Stimulated activated CD4-positive, alpha-beta T cell treated with anti-CD3 and anti-CD28 coated beads, Interleukin-12 subunit alpha, Interleukin-12 subunit beta, amount 100 ng/mL, for 4 hours (primary cell): Measurements from ENCODE around the gene EXD3.

Experiments
- DNase-seq: peaks from one replicate; pipeline ENCODE4 v3.0.0-alpha.2; 2020

EXD3 gene

DNA sequence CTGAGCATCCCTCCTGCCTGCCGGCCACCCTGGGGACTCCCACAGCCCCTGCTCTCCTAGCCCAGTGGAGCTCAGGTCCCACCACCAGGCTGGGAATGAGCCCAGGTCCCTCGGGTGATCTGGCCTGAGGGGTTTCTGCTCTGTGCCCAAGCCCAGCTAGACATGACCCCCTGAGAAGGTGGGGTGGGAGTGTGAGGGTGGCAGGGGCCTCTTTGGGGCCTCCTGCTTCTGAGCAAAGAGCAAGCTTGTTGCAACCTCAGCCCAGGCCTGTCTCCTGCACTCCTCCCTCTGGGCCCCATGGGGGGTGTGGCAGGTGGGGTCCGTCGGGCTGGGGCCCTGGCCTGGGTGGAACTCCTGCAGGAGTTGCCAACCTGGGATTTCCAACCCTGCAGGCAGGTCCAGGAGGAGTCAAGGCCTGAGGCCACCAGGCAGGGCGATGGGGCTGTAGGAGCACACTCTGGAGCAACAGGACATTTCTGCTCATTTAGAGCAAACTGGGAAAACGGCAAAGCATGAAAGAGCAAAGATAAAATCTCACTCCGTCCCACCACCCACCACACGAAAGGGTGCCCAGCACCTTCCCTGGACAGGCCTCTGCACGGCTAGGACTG lies 109.5 kb downstream of the EXD3 start:
- no peak for DNase-seq

DNA sequence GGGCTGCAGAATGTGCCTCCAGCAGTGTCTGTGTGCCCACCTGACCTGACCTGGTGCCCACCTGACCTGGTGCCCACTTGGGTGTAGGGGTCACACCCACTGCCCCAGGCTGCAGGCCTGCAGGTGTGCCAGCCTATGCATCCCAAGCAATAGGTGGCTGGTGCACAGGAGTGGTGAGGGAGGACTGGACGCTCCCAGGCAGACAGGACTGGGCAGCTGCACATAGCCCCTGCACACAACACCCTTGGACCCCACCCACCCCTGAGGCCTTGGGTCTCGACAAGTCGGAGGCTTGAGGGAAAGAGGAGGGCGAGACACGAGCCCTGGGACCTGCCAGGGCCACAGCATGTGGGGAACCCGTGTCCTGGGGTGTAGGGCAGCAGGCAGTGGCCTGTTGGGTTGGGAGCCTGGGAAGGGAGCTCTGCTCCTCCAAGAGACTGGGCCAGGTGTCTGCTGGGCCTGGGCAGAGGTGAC lies 110.1 kb downstream of the EXD3 start:
- no peak for DNase-seq

DNA sequence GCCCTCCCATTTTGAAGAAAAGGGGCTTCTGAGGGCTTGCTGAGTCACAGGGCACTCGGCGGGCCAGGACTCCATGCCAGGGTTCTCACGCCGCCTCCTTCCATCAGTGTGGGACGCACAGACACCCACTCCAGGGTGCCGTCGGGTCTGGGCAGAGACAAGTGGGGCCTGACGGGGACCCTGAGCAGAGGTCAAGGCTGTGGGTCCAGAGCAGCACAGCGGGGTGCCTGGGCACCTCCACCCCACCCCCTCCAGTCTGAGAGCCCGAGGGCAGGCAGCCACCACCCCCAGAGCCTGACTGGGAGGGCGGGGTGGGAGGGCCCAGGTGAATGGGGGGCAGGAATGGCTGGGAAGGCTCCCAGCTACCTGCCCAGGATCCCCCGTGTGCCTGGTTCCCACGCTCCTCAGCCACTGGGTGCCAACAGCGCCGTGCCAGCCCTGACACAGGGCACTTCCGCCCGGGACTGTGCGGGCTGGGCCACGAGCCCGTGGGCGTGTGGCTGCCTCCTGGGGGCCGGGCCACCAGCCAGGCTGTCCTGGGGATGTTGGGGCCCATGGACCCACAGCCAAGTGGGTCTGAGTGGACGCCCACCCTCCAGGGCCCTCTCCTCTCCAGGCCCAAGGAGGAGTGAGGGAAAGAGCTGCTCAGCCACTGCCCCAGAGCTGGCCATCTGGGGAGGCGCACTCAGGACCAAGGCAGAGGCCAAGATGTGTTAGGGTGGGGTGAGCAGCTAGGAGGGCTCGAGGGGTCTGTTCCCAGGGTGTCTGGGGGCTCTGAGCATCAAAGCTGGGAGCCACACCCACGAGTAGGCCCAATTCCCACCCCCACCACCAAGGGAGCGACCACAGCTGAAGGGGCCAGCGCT lies 110.7 kb downstream of the EXD3 start:
- no peak for DNase-seq

DNA sequence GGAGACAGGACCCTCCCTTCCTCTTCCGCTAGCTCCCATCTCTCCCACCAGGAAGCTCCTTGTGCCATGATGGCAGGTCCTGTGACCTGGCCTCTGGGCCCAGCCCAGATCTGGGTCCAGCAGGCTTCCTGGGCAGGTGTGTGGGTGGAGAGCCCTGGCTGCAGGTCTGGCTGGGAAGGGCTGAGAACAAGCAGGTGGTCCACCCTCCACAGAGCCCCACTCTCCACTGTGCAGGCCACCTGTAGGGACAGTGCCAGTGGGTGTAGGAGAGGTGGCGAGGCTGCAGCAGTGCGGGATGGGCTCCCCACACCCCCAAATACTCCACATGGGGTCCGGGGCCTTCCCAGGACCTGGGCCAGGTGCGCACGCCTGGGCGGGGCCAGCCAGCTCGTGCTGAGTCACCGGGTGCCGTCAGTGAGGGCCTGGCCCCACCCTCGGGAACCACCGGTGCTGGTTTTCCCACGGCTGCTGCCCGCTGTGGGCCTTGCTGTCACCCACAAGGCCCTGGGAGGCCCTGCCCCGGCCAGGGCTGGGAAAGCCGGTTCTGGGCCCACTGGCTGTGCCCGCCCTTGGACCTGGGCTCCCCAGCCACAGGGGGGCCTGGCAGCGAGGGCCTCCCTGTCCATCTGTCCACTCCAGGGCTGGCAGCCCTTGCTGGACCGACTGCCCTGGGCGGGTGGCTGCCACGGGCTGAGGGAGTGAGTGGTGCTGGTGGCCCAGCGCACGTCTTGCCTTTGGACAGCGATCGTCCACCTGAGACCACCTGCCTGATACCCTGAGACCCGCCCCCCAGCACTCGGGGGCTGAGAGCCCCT lies 111.6 kb downstream of the EXD3 start:
- no peak for DNase-seq

DNA sequence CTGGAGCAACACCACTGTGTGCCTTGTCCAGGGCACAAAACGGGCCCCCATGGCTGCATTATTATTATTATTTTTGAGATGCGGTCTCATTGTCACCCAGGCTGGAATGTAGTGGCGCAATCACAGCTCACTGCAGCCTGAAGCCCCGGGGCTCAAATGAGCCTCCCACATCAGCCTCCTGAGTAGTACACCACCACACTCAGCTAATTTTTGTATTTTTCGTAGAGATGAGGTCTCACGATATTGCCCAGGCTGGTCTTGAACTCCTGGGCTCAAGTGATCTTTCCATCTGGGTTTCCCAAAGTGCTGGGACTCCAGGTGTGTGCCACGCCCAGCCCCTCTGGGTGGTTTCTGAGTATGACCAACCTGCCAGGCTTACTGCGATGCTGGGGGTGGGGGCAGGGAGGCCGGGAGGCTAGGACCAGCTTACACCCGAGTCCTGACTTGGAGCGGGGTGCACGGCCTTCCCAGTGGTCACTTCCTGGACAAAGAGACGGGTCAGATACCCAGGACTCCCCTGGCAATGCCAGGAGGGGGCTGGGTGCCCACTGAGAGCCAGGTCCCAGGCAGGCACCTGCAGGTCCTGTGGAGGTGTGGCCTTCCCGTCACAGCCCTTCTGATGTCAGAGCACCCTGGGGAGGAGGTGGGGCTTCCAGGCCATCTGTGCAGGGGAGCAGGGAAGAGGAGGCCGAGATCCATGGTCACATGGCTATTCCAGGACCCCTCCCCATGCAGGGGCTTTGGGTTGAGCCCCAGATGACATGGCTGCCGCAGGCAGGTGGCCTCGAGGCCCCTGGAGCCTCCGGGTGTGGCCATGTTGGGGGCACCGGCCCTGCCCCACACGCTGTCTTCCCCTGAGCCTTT lies 112.5 kb downstream of the EXD3 start:
- DNase-seq, result no peak

DNA sequence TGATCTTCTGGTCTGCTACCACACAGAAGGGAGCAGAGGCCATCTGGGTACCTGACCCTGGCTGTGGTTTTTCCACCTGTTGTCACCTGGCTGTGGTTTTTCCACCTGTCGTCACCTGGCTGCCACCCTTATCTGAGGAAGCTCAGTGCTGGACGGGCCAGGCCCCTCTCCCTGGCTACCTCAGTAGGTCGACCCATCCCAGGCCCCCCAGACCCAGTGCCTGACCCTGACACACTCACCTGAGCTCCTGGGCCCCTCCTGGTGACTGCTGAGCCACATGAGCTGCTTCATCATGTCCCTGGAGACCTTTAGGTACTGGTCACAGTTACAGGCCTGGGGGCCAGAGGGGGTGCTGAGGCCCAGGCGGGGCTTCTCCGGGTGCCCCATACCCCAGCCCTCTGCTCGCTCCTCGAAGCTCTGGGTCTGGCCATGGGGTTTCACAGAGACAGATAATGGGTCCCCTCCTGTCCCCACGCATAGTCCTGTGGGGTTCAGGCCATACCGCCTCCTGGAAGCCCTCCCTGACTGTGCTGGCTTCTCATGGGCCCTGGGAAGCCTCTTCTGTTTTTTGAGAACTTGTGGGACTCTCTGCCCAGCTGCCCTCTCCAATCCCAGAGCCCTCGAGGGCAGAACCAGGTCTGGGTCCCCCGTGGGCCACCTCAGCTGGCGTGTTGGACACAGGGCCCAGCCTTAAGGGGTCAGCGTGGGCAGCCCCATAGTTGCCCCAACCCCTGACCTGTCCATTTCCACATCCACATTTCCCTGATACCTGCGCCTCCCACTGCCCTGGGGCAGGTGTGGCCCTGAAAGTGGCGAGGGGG lies 113.4 kb downstream of the EXD3 start:
- no peak for DNase-seq

DNA sequence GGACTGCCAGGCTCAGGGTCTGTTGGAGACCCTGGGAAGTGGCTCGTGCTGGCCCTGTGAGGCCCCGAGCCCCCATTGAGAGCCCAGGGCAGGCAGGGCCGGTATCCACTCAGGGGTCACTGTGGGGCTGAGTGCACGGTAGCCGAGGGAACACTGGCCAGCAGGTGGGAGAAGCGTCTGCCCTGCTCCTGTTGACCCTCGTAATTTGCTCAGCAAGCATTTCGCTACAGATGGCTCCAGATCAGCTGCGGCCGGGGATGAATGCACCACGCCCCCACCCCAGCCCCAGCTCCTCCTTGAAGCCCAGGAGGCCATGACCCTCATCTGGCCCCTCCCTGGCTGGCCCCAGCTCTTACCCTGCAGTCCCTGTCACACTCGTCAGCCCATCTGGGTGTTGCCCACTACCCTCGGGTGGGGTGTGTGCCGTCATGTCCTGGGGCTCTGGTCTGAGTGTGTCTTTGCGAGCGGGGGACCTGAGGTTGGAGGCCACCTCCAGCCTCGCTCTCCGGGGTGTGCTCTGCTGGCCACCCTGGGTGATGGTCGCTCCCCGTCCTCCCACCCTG lies 114.8 kb downstream of the EXD3 start:
- DNase-seq, result no peak

DNA sequence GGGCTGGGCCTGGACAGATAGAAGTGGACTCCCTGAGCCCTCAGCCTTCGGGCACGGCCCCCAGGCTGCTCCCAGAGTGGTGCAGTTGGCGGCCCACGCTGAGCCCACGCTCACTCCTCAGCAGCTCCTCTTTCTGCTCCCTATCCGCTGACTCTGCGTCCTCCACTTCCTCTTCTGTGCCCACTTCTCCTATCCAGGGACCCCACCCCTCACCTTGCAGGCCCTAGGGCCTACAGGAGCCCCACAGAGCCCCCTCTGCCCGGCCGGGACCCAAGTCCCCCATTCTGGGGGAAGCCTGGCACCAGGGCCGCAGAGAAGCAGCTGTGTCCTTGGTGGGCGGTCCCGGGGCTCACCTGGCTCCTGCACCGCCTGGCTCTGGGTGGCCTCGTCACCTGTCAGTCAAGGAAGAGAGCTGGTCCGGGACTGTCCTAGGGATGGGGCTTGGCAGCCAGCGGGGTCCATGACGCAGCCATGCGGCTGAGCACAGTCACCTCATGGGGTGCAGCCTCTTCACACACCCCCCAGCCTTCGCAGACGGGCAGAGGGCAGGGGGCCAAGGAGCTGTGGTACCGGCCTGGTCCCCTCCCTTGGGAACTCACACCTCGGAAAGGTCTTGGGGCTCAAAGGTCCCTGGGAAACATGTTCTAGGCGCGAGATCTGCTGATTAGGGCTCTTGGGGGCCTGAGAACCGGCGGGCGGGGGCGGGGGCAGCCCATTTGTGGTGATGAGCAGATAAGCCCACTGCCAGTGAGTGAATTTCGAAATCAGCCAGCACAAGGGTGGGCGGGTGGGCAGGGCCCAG lies 115.5 kb downstream of the EXD3 start:
- DNase-seq, result no peak

DNA sequence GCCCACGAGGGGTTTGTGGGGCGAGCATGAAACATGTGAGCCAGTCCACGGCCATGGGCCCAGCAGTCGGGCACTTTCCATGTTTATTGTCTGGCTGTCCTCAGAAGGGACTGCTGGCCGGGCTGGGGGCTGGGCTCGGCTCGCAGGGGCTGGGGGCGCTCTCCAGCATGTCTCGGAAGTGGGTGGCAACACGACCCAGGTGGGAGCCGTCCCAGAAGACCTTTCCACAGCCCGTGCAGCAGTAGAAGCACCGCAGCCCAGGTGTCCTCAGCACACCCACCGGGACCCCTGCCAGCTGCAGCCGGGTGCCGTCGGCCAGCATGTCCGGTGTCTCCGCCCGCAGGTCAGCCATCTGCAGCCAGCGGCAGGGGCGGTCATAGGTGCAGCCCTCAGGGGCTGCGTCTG lies 116.1 kb downstream of the EXD3 start:
- no peak for DNase-seq

DNA sequence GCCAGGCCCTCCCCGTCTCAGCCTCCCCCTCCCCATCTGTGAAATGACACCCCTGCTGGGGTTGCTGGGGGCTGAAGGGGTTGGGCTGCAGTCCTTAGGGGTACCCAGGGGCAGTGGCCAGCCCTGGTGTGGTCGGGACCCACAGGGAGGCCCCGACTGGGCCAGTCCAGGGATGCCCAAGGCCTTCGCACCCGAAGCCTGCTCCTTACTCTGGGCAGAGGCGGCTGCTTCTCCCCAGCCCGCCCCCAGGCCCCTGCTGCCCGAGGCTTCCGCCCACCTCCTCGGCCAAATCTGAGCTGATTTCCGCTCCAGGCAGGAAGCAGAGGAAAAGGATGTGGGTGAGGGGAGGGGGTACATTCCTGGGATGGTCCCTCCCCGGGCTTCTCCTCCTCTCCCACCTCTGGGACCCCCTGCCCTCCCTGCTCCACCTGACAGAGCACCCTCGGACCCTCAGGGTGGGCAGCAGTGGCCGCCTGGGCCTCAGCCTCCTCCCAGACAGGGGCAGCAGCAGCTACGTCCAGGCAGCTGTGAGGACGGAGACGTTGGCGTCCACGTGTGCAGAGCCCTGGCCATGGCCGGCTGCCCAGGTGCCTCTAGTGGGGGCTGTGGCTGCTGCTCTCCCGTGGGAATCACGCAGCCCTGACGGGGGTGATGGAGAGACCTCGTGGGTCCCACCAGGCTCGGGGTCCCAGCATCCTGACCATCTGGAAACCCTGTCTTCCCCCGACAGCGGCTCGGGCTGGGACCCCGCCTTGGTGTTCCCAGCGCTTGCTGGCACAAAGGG lies 116.7 kb downstream of the EXD3 start:
- no peak for DNase-seq

DNA sequence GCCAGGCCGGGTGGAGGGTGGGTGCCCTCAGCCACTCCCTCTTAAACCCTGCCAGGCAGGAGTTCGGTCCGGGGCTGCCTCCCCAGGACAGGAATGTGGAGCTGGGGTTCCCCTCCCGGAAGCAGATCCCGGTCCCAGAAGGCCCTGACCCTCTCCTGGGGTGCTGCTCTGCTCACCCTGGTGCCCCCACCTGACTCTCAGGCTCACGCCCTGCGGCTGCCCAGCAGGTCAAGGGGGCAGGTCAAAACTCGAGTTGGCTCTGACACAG lies 117.2 kb downstream of the EXD3 start:
- DNase-seq, result no peak

DNA sequence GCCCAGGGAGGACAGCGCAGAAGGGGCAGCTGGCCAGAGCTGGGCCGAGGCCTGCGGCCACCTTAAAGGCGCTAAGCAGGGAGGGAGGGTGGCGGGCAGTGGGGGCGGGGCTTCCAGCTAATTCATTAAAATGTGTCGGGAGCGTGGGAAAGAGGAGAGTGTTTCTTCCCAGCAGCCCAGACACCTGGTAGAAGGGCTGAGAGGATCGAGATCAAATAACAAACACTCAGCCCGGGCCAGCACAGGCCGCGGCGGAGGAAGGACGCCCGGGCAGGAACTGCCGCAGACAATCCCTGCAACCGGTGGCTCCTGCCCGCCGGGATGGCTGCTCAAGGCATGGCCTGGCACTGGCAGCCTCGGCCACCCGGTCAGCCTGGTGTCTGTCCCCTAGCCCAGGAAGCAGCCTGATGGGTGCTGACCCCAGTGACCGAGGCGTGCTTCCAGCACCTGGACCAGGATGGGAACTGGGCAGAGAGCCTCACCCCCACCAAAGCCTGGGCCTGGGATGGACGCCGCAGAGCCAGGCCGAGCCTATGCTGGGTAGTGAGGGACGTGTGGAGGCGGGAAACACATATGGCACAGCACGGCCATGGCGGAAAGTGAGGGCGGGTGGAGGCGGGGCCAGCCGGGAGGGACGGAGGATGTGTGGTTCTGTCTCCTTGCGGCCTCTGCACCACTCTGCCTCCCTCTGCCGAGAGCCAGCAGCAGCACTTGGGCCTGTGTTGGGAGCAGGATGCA lies 117.7 kb downstream of the EXD3 start:
- peak; percentile 51 for DNase-seq

DNA sequence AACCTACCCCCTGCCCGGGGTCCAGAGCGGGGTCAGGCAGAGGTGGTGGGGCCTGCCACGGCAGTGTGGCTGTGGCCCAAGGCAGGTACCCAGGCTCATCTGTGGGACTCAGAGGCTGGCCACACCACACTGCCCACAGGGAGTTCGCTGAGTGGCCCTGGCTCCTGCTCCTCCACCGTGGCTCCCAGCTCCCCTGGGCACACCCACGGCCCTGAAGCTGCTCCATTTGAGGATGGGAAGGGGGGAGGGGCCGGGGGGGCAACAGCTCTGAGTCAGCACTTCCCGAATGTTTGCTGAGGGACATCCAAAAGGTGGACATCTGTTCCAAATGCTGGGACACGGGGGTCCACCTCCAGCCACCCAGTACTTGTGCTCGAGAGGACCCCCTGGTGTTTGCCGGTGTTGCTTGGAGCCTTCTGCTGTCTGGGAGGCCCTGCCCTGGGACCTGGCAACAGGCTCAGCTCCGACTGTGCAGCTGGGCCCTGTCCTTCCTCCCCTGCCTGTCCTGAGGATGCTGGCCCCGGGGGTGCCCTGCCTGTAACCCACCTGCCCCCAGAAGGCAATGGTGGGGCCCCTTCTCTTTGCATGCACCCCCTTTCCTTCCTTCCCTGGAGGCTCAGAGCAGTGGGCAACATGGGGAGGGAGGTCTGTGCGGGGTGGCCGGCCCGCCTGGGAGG lies 118.4 kb downstream of the EXD3 start:
- no peak for DNase-seq

DNA sequence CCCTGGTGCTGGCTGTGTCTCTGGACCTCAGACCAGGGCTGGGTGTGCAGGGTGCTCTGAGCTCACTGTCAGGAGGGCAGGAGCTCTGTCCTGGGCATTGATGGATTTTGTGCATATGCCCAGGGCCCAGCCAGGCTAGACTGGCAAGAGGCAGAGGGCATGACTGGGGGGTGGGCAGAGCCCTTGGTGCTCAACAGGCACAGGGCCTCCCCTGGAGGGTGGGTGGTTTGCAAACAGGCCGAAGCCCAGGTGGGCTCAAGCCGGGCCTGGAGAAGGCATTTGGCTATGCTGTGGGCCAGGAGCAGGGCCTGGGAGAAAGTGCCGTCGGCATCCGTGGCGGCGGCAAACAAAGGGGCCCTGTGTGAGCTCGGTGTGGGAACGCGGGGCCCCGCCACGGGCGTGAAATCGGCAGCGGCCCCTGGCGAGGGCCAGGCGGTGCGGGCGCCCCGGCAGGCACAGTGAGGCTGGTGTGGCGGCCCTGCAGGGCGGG lies 119.0 kb downstream of the EXD3 start:
- no peak for DNase-seq

DNA sequence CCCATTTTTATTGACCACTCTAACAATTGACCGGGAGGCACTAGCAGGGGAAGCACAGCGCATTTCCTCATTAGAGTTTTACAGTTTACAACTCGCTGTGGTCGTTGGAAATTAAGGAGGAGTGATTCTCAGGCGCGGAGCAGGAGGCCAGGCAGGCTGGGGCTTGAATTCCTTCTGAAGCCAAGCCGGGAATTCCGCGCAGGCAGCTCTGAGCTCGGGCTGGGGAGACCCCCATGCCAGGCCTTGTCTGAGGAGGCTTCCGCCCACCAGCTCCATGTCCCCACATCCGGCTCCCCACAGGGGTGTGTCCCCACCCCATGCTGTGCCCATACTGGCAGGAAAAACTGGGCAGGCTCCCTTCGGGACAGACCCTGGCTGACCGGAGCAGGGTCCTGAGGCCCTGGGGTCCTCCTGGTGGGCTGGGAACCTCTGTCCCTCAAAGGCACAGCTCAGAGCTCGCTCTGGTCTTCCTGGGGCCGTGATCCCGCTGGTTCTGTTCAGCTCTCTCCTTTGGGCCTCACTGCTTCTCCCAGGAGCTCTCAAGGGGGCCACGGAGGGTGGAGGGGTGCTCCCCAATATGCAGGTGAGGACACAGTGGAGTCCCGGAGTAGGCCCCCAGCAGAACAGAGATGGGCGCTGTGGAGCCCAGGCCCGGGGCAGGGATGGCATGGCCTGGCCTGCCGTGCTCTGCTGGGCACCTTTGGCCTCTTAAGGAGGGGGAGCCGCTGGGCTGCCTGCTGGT lies 119.6 kb downstream of the EXD3 start:
- DNase-seq, result no peak

DNA sequence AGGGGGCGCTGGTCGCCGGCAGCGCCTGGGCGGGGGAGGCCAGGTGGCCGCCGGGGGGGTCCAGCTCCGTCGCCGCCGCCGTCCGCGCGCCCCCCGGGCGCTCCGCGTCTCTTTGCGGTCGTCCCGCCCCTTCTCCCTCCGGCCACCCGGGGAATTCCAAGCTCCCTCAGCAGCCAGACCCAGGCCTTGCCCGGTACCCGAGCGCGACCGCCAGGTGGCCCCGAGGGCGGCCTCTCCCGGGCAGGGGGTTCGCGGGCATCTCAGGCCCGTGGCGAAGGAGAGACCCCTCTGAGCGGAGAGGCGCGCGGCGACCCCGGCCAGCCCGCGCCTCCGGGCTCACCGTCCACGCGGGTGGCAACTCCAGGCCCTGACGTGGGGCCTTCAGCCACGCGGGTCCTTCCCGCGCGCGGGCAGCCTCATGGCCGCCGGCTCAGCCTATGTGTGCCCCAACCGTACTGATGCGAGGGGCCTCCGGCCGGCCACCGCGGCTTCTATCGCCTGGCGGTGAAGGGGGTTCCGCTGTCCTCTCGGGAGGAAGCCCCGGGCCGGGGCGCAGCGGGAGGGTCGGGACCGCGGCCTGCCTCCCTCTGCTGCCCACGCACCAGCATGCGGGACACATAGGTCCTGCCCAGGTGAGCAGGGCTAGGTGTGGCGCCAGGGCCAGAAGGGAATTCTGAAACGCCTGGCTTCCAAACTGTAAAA lies 120.4 kb downstream of the EXD3 start:
- no peak for DNase-seq

DNA sequence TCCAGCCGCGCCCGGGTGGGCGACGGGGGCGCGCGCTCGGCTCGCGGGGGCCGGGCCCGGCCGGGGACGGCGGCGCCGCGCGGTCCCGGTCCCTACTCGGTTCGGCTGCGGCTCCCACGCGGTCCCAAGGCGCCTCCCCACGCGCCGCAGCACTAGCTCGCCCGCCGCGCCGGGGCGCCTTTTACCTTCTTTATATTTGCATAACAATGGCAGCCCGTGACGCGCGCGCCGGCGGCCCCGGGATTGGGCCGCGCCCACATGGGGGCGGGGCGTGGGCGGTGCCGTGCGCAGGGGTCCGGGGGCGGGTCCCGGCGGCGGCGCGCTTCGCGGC lies 120.9 kb downstream of the EXD3 start, which contains the start of gene NRARP:
NRARP (minus strand) TSS at position 154 of the 331 bp plus-strand sequence. CDS start 343 bp downstream, outside the sequence.
- peak; percentile 96 for DNase-seq
